Sciatic nerve (tissue), 2 donors: ENCODE data around the gene NHLRC4. TPM values are rescaled to one million over a fixed set of nuclear protein-coding genes. Genes with fewer than 3 reads are reported as not detected.

Source experiments
- ATAC-seq: fragments of 200-7000 bp; cut with Tn5 transposase; one replicate; pipeline ENCODE4 v1.9.1; 2020; ENCODE audit warnings: mild to moderate bottlenecking, moderate library complexity
- DNase-seq: peaks from one replicate; pipeline ENCODE4 v3.0.0-alpha.2; 2020; ENCODE audit warnings: low spot score
- intact Hi-C: fragments of 100-400 bp; cut with DNase I; formaldehyde crosslinking; loops from one replicate; pipeline ENCODE4 v1.14.2; 2022
- total RNA-seq: library from RNA; stranded (reverse); fragmentation: NEBNext Ultra II Directional; extraction: Animal tissue kit (Norgen Biotek cat#: 25700); gene quantifications from one replicate; pipeline ENCODE4 v1.2.1, GENCODE V29; 2021
- donor health status: DM: no; HTN: no; CAD: no.
- donor health status: DM: no; HTN: no; CAD: no.

NHLRC4 gene
- total RNA-seq, 1 donor from 2014 or later: 1.2 TPM

GRCh38 chr16:578232-578869, 11.5 kb downstream of the NHLRC4 start:
- no peak for DNase-seq
- no peak for ATAC-seq
- intact Hi-C loops: no loop called here

GRCh38 chr16:578870-579405, 12.1 kb downstream of the NHLRC4 start:
- ATAC-seq (peak; percentile 80), DNase-seq (peak; percentile 84)
- intact Hi-C loops: no loop called here

- ATAC-seq (no peak), DNase-seq (no peak)
- intact Hi-C loops: loop anchor here (10.0 kb wide), 1 partner anchor 74 kb away; no protein-coding TSS in a partner anchor
Observed at GRCh38 chr16:580141-580945, 13.5 kb downstream of the NHLRC4 start.

- intact Hi-C loops: loop anchor here (10.0 kb wide), 1 partner anchor 74 kb away; no protein-coding TSS in a partner anchor
- ATAC-seq (no peak), DNase-seq (no peak)
Observed at GRCh38 chr16:580946-581498, 14.2 kb downstream of the NHLRC4 start.

GRCh38 chr16:582218-582613, 15.4 kb downstream of the NHLRC4 start:
- DNase-seq (no peak), ATAC-seq (no peak)
- intact Hi-C loops: loop anchor here (10.0 kb wide), 1 partner anchor 73 kb away; no protein-coding TSS in a partner anchor

- DNase-seq (no peak), ATAC-seq (no peak)
- intact Hi-C loops: loop anchor here (10.0 kb wide), 1 partner anchor 72 kb away; no protein-coding TSS in a partner anchor
Observed at GRCh38 chr16:582614-583331, 16.0 kb downstream of the NHLRC4 start.

GRCh38 chr16:583470-583814, 16.6 kb downstream of the NHLRC4 start:
- no peak for ATAC-seq
- no peak for DNase-seq
- intact Hi-C loops: loop anchor here (10.0 kb wide), 1 partner anchor 71 kb away; no protein-coding TSS in a partner anchor

GRCh38 chr16:583815-584591, 17.2 kb downstream of the NHLRC4 start:
- ATAC-seq (no peak), DNase-seq (no peak)
- intact Hi-C loops: loop anchor here (10.0 kb wide), 1 partner anchor 71 kb away; no protein-coding TSS in a partner anchor

GRCh38 chr16:585351-585750, 18.5 kb downstream of the NHLRC4 start:
- intact Hi-C loops: loop anchor here (10.0 kb wide), 1 partner anchor 69 kb away; no protein-coding TSS in a partner anchor
- DNase-seq (no peak), ATAC-seq (no peak)

GRCh38 chr16:586047-586644, 19.3 kb downstream of the NHLRC4 start:
- intact Hi-C loops: loop anchor here (10.0 kb wide), 1 partner anchor 69 kb away; no protein-coding TSS in a partner anchor
- ATAC-seq (no peak), DNase-seq (no peak)

- ATAC-seq: no peak
- DNase-seq: no peak
- intact Hi-C loops: loop anchor here (10.0 kb wide), 1 partner anchor 68 kb away; no protein-coding TSS in a partner anchor
Observed at GRCh38 chr16:586645-587590, 20.1 kb downstream of the NHLRC4 start.

GRCh38 chr16:588639-588888, 21.8 kb downstream of the NHLRC4 start:
- intact Hi-C loops: loop anchor here (10.0 kb wide), 1 partner anchor 66 kb away; no protein-coding TSS in a partner anchor
- ATAC-seq: no peak
- peak; percentile 68 for DNase-seq

GRCh38 chr16:588889-589657, 22.3 kb downstream of the NHLRC4 start:
- ATAC-seq: peak; percentile 94
- DNase-seq: peak; percentile 99
- intact Hi-C loops: loop anchor here (10.0 kb wide), 1 partner anchor 66 kb away; no protein-coding TSS in a partner anchor

GRCh38 chr16:589658-590187, 22.9 kb downstream of the NHLRC4 start, which contains the start of gene RAB40C:
Gene RAB40C (plus strand): TSS chr16:590066. CDS start chr16:590292, 226 bp downstream.
- DNase-seq (peak; percentile 100), ATAC-seq (peak; percentile 97)
- intact Hi-C loops: loop anchor here (10.0 kb wide), 1 partner anchor 65 kb away; no protein-coding TSS in a partner anchor

- ATAC-seq (no peak), DNase-seq (peak; percentile 75)
- intact Hi-C loops: no loop called here
Observed at GRCh38 chr16:590188-590814, 23.5 kb downstream of the NHLRC4 start.
